SIG-M5 (cell line): ENCODE measurements around the gene S100A9.

Source experiments
- DNase-seq: peaks from one replicate; lab custom pipeline; 2025; lab: John Stamatoyannopoulos, UW

Gene S100A9

DNA sequence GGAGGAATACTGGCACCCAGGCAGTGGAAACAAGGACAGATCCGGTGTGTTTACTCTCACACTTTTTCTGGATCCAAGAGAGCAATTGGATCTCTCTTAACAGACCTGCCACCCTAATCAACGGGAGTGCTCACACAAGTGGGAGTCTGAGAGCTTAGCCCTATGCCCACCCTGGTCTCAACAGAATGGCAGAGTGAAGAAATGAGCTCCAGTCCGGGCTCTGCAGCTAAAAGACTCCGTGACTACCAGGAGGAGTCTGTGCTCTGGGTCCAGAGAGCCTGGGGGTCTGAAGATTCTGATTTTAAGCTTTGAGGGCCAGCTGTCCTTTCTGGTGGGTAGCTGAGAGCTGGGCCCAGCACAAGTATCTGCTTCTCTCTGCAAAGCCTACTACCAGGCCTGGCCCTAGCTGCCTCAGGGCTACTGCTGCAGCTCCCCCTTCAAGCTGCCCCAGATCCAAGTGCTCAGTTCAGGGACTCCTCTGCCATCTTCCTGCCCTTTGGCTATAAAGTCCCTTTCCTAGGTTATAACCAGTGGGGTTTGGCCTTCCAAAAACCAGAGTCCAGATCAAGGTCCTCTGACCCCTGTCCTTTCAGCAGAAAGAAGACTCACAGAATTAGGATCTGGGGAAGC is 3.9 kb downstream of the S100A9 start:
- DNase-seq: no peak

- DNase-seq: no peak
These were observed 4.6 kb downstream of the S100A9 start for GRCh38 chr1:153362187-153362775.

DNA sequence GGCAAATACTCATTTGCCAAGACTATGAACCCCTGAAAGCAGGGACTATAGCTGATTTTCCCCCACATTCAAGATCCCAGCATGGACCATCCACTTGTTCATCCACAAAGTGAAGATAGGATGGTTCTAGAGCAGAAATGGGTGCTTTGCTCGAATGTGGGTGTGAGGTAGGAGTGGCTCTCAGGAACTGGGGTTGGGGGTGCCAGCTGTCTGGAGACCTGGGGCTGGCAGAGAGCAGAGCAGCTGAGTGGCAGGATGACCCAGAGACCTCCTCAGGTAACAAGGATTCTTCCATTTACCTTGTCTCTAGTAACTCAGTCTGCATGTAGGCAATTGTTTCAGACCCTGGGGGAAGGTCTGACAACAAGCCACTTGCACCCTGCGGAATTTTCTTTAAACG is 6.0 kb downstream of the S100A9 start:
- DNase-seq: no peak

DNA sequence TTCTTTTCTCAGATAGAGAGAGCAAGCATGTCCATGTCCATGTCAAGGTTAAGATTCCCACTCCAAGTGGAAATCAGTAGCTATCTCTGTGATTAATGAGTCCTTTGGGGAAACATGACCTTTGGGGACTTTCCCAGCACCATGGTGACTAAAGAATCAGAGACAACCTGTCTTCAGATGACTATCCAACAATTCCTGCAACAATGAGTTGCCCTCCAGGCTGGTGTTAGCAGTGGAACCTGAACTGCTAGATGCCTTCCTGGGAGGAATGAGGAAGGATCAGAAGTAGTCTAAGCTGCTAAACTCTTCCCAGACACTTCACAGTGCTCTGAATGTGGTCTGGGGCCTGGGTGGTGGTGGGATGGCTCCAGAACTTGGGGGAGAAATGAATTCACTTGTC is 6.5 kb downstream of the S100A9 start:
- no peak for DNase-seq

- no peak for DNase-seq
These were observed 7.4 kb downstream of the S100A9 start for GRCh38 chr1:153364766-153365666.

DNA sequence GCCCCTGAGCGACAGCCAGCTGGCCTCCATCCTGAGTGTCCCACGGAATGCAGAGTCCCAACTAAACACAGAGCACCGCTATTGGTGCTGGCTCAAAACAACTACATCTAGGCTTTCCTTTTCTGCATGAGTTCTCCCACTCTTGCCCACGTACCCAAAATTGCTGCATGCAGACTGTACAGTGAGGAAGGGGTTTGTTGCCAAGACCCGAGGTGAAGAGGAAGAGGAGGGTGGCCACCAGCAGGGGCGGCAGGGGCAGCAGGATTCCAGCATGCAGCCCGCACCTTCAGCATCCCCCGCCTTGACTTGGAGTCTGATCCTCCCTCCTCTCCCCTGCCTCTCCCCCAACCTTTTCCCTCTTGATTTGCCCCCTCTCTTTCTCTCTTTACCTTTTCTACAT is 8.0 kb downstream of the S100A9 start:
- DNase-seq: no peak

DNA sequence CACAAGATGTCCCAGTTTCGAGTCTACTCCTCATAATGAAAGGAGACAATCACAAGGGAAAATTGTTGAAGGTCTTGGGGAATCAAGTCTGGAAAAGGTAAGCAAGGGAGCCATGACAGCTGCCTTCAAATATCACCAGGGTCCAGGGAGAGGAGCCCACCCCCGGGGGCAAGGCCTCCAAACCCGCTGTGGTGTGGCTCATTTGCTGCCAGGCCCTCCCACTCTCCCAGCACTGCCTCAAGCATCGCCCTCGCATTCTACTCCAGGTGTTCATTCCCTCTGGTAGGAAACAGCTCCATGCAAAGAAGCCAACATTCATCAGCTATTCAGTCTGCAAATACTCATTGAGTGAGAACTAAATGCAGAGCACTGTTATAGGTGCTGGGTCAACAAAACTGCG is 8.6 kb downstream of the S100A9 start:
- no peak for DNase-seq

DNA sequence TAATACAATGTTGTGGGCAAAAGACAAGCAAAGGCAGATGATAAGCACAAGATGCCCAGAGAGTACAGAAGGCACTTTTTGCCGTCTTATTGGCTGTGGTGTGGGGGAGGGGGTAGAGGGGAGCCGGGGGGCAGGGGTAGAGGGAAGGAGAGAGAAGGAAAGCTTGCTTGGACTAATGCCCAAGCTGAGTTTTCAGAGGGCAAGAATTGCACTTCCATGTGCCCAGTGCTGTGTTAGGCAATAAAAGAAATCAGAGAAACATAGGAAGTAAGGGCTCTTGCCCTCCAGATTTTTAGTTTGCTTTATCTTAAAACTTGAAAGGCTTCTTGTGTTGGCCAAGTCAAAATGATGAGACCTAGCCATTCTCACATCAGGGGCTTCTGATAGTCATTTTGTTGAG is 9.4 kb downstream of the S100A9 start:
- DNase-seq: no peak

GRCh38 chr1:153368495-153368894 is 10.8 kb downstream of the S100A9 start:
- DNase-seq: no peak

DNA sequence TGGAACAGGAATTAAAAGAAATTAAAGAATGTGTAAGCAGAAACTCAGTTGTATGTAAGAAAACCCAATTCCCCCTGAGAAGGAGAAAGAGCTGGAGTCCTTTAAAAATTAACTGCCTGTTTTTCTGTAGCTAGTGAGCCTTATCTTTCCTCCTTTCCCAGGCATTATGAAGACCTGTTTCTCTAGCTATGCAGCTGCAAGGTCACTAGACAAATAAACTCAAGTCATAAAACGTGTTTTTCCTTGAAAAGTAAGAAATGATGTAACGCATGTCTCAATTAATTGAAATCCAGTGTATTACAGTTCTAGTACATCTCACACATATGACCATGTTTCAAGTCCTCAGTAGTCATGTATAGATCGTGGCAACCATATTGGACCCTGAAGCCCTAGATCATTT is 12.5 kb downstream of the S100A9 start:
- no peak for DNase-seq

DNA sequence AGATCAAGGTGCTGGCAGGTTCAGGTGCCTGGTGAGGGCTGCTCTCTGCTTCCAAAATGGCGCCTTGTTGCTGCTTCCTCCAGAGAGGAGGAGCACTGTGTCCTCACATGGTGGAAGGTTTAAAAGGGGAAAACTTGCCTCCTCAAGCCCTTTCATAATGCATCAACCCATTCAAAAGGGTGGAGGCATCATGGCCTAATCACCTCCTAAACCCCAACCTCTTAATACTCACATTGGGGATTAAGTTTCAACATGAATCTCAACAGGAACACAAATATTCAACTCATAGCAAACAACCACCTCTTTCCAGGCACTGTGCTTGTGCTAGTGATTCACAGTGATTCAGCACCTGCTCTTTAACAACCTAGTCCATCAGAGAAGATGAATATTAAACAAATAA is 13.6 kb downstream of the S100A9 start:
- no peak for DNase-seq

DNA sequence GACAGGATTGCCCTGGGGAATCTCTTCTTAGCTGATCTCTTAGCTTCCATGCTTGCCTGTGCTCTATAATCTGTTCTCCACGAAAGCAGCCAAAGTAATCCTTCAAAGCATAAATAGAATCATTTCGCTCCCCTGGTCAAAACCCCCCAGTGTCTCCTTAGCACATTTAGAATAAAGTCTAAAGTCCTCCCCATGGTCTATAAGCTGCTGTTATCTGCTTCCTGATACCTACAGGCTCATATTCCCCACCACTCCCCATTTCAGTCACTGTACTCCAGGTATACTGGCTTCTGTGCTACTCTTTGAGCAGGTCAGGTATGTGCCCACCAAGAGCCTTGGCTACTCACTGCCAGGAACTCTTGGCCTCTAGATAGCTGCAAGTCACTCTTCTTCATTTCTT is 14.9 kb downstream of the S100A9 start:
- no peak for DNase-seq

GRCh38 chr1:153374071-153374470 is 16.4 kb downstream of the S100A9 start:
- no peak for DNase-seq

GRCh38 chr1:153375511-153375910 is 17.9 kb downstream of the S100A9 start, which contains the start of gene S100A12:
Gene S100A12, minus strand, starts transcription at chr1:153375621. Its CDS starts 1,029 bp downstream, at chr1:153374592.
- peak; percentile 70 for DNase-seq

GRCh38 chr1:153379591-153379990 is 21.9 kb downstream of the S100A9 start:
- DNase-seq: no peak

GRCh38 chr1:153380711-153381110 is 23.1 kb downstream of the S100A9 start:
- DNase-seq: no peak

DNA sequence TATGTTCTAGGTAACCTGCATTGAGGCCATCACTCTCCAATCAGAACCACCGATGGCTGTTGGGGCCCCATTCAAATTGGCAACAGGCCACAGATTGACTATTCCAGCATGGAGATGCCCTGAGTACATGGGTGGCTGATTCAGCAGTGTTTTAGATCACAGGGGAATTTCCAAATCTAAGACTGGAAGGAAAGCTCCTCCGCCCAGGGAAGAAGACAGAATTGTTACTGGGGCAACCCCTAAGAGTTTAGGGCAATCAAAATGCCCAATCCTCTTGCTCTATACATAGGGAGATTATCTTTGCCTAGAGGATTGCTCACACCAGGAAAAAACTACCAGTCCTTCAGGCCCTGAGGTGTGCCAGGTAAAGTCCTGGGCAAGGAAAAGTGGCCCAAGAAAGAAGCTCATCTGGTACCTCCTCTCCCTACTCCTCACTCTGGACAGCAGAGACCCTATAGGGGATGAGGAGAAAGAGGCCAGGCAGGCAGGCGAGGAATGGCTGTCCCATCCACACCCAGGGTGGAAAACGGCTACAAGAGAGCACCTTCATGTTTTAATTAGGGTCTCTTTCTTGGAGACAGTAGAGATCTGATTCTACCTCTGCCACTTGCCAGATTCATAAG is 27.4 kb downstream of the S100A9 start:
- DNase-seq: no peak

DNA sequence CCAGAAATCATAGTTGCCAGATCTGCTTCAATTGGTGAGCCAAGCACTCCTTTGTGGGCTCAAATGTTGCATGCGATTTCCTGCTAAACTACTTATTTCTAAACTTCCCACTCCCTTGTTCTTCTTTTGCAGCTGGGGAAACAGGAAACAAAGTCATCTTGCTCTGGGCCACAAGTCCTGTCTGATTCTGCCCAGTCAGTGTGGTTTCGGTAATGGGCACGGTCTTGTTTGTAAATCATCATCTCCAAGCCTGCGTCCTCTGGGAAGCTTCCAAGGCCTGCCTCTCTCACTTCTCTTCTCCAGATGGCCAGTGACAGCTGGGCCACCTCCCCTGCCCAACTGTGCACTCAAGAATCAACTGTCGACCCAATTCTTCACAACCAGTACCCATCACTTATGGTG is 28.8 kb downstream of the S100A9 start:
- peak; percentile 84 for DNase-seq

GRCh38 chr1:153387001-153387400 is 29.3 kb downstream of the S100A9 start:
- no peak for DNase-seq

DNA sequence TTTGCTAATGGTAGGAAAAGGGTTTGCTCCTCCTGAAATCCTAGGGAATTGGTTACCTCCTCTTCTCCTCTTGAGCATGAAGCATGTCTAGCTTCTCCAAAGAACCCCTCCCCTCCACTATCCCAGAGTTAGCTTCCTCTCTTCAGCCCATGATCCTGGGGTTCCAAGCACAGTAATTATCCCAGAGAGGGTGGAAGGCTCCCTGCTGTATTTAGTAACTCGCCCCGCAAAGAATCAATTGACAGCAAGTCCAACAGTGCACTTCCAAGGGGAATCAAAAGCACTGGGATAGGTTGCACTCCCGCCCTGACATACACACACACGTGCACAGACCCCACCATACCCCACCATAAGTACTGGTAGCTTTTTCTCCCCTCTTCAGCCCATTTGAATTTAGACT is 30.1 kb downstream of the S100A9 start:
- no peak for DNase-seq

DNA sequence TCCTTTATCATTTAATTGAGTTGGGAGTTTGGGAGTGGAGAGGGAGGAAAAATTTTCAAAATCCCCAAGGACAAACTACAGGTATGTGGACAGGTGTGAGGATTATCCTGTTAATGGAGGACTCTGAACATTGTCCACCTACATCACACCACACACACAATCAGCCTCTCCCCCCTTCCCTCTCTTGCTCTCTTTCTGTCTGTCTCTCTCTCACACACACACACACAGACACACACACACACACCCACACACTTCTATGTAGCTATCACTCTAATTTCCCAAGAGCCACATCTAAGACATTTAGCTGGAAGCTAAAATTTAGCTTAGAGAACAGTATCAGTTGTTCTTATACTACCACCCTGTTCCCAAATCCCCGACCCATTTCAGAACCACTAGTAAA is 31.7 kb downstream of the S100A9 start:
- no peak for DNase-seq

GRCh38 chr1:153389973-153390879 is 32.6 kb downstream of the S100A9 start:
- DNase-seq: no peak
